OCI-LY7 (cell line): Measurements from ENCODE around the gene SNRPD2. TPM values are rescaled to one million over a fixed set of nuclear protein-coding genes. Genes with fewer than 3 reads are reported as not detected.

ENCODE experiments used
- Bru-seq: library from RNA; stranded (reverse); fragments of 400-500 nt; gene quantifications from one replicate; lab custom pipeline; 2021; lab: Mats Ljungman, UMichigan
- BruChase-seq, 2 experiments: library from RNA; stranded (reverse); fragments of 400-500 nt; gene quantifications; one replicate each; lab custom pipeline; 2021; lab: Mats Ljungman, UMichigan
- BruUV-seq: library from RNA; stranded (reverse); fragments of 400-500 nt; replicated peaks from 2 replicates; lab custom pipeline; 2021; lab: Mats Ljungman, UMichigan
- CTCF ChIA-PET: fragments of 300-600 bp; sonication (Branson Sonifier 250); formaldehyde crosslinking; loops from one replicate; lab custom pipeline; 2022; ENCODE audit warnings: antibody characterized with exemption; ENCODE audit not compliant: unreplicated experiment; lab: Charles Lee
- POLR2A ChIA-PET: fragments of 300-600 bp; sonication (Branson Sonifier 250); formaldehyde crosslinking; loops from one replicate; lab custom pipeline; 2022; ENCODE audit warnings: antibody characterized with exemption; lab: Charles Lee
- DNase-seq: peaks from one replicate; pipeline ENCODE4 v3.0.0-alpha.2; 2015; ENCODE audit warnings: low spot score
- H2AFZ ChIP-seq: fragments of 200-600 bp; sonication (generic), shearing (Covaris generic); 2 replicates; pipeline ENCODE4 v1.6.1; 2014; ENCODE audit warnings: mild to moderate bottlenecking, antibody characterized with exemption, low read length, moderate library complexity
- H3K27ac ChIP-seq: fragments of 200-600 bp; sonication (generic); 2 replicates; pipeline ENCODE4 v1.5.1; 2014; ENCODE audit warnings: mixed run types, low read depth, mild to moderate bottlenecking, moderate library complexity, low read length, inconsistent platforms; ENCODE audit not compliant: poor library complexity, severe bottlenecking
- H3K36me3 ChIP-seq: fragments of 200-600 bp; sonication (generic); 2 replicates; pipeline ENCODE4 v1.6.1; 2014; ENCODE audit warnings: mild to moderate bottlenecking, antibody characterized with exemption, low read length, moderate library complexity, mixed read lengths; ENCODE audit not compliant: insufficient read depth
- H3K4me1 ChIP-seq: fragments of 200-600 bp; sonication (generic); 2 replicates; pipeline ENCODE4 v1.5.1; 2014; ENCODE audit warnings: mild to moderate bottlenecking, low read length; ENCODE audit not compliant: insufficient read depth, poor library complexity, severe bottlenecking
- H3K4me2 ChIP-seq: fragments of 200-600 bp; sonication (generic); 2 replicates; pipeline ENCODE4 v1.6.1; 2014; ENCODE audit warnings: mild to moderate bottlenecking, low read length
- H3K4me3 ChIP-seq: fragments of 200-600 bp; sonication (generic); 2 replicates; pipeline ENCODE4 v1.5.1; 2014; ENCODE audit warnings: mild to moderate bottlenecking, low read depth, low read length; ENCODE audit not compliant: poor library complexity, severe bottlenecking
- H3K79me2 ChIP-seq: fragments of 200-600 bp; sonication (generic); 2 replicates; pipeline ENCODE4 v1.6.1; 2016; ENCODE audit warnings: low read depth, mild to moderate bottlenecking, low read length, moderate library complexity, mixed read lengths; ENCODE audit not compliant: insufficient read depth
- H3K9me2 ChIP-seq: fragments of 200-600 bp; sonication (generic); 2 replicates; pipeline ENCODE4 v1.6.1; 2016; ENCODE audit warnings: mild to moderate bottlenecking, low read length, mixed read lengths; ENCODE audit not compliant: insufficient read depth
- H3K9me3 ChIP-seq: fragments of 200-600 bp; sonication (generic); 2 replicates; pipeline ENCODE4 v1.6.1; 2014; ENCODE audit warnings: mild to moderate bottlenecking, mixed run types, low read length, mixed read lengths
- H4K20me1 ChIP-seq: fragments of 200-600 bp; sonication (generic); 2 replicates; pipeline ENCODE4 v1.6.1; 2014; ENCODE audit warnings: mild to moderate bottlenecking, antibody characterized with exemption, low read length, moderate library complexity, mixed read lengths; ENCODE audit not compliant: insufficient read depth
- EZH2phosphoT487 ChIP-seq: fragments of 200-600 bp; sonication (generic); IDR thresholded peaks from 2 replicates; pipeline ENCODE4 v1.6.1; 2018; ENCODE audit warnings: low read depth, borderline replicate concordance, mild to moderate bottlenecking, mixed run types, antibody characterized with exemption, low read length, moderate library complexity, mixed read lengths
- intact Hi-C: fragments of 100-400 bp; cut with micrococcal nuclease; formaldehyde crosslinking; loops from one replicate; pipeline ENCODE4 v1.10.0; 2022; ENCODE audit not compliant: unreplicated experiment
- long read RNA-seq: library from polyadenylated mRNA; stranded (forward); transcript quantifications from one replicate; pipeline ENCODE4 v2.0.0, GENCODE V29; 2022
- total RNA-seq, 2 experiments: library from RNA; depleted of rRNA in 1 of 2; stranded (reverse); fragments of >200 nt in 1 of 2; shearing (Covaris generic) in 1 of 2; gene quantifications; 2 replicates each; pipeline ENCODE4 v1.2.3, GENCODE V29; 2014 to 2022
- TF ChIP-seq, protein P1 (sequence below): fragments of 200-600 bp; sonication (generic); conservative IDR thresholded peaks from 2 replicates; pipeline ENCODE4 v1.5.1; 2014; ENCODE audit warnings: mild to moderate bottlenecking, antibody characterized with exemption, low read length, moderate library complexity, mixed read lengths

SNRPD2 gene
- 774 and 848 TPM in 2 replicates for total RNA-seq (2014; rRNA removed; shearing (Covaris generic))
- total RNA-seq (2022): 518 and 523 TPM in 2 replicates
- Bru-seq, nascent RNA: percentile 98 among the genes with signal in this experiment
- percentile 97 among the genes with signal in this experiment for BruChase-seq, experiment 1, labeled RNA remaining after a 6-hour chase
- percentile 94 among the genes with signal in this experiment for BruChase-seq, experiment 2, labeled RNA remaining after a 2-hour chase
- long read RNA-seq, transcript SNRPD2-201 (3 exons, 901 nt): major isoform, 277 of 288 reads
- long read RNA-seq, transcript SNRPD2-202 (4 exons, 615 nt): minor isoform, 5 of 288 reads
- long read RNA-seq, partial matches to known transcripts: 3 of 288 reads
- long read RNA-seq, other reads (novel, unspliced or antisense): 3 of 288 reads

DNA sequence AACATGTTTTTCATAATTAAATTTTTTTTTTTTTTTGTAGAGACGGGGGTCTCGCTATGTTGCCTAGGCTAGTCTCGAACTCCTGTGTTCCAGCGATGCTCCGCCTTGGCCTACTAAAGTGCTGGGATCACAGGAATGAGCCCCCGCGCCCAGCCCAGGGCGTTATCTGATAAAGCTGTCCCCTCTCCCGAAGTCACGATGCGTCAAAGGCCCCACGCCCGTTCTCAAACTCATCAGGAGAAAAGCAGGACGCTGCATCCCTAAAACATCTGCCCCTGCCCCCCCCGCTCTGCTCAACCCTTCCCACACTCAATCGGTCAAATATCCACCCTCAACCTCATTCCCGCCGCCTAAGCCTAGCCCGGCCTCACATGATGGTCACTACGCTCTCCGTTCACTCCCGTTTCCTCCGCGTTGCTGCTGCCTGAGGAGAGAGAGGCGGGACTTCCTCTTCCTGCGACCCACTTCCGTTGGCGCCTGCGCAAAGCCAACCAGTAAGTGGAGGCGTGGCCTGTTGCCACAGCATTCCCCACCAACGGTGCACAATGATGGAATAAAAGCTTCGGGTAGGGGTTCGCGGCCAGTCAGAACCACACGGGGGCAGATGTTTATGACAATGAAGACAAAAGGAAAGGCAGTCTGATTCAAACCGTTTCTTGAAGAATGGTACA, at the start of gene SNRPD2:
Gene SNRPD2 (minus strand): TSS at position 438 of the 671 bp plus-strand sequence. CDS start 65 bp downstream, at position 373.
- intact Hi-C loops: loop anchor here (1.0 to 5.0 kb wide), 2 partner anchors 16 to 81 kb away; no protein-coding TSS in a partner anchor

DNA sequence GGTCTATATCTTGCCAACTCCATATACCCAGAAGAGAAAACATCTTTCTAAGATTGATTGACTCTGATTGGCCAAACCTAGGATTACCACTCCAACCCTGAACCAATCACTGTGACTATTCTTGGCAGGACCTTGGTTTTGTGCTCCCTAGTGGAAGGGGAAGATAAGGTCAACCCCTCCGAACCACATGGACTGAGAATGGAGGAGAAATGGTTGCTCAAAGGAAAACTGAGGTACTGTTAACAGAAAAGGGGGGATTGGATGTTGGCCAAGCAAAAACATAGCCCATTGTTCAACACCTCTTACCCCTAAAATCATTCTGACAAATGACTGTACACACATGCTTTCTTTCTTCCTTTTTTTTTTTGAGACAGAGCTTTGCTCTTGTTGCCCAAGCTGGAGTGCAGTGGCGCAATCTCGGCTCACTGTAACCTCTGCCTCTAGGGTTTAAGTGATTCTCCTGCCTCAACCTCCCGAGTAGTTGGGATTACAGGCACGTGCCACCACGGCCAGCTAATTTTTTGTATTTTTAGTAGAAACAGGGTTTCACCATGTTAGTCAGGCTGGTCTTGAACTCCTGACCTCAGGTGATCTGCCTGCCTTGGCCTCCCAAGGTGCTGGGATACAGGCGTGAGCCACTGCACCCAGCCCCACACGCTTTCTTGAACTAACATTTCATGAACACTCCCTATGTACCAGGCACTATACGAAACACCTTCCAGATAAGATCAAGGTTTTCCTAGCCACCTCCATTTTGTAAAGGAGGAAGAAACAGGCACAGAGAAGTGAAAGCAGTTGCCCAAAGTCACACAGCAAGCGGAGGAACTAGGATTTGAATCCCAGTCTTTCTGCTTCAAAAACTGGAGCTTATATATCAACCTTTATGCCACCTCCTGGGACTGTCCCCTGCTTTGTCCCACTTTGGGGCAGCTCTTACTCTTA, 48.0 kb upstream of the SNRPD2 start:
- BruUV-seq: no TSS peak
- H3K9me2 ChIP-seq: no peaks in the 10 kb centered on the region
- H2AFZ ChIP-seq: peak overlapping the region; percentile 35; the same call in 1 of the 2 replicates
- no peaks in the 10 kb centered on the region for H3K36me3 ChIP-seq
- H3K9me3 ChIP-seq: no peaks in the 10 kb centered on the region
- TF ChIP-seq, protein P1, sequence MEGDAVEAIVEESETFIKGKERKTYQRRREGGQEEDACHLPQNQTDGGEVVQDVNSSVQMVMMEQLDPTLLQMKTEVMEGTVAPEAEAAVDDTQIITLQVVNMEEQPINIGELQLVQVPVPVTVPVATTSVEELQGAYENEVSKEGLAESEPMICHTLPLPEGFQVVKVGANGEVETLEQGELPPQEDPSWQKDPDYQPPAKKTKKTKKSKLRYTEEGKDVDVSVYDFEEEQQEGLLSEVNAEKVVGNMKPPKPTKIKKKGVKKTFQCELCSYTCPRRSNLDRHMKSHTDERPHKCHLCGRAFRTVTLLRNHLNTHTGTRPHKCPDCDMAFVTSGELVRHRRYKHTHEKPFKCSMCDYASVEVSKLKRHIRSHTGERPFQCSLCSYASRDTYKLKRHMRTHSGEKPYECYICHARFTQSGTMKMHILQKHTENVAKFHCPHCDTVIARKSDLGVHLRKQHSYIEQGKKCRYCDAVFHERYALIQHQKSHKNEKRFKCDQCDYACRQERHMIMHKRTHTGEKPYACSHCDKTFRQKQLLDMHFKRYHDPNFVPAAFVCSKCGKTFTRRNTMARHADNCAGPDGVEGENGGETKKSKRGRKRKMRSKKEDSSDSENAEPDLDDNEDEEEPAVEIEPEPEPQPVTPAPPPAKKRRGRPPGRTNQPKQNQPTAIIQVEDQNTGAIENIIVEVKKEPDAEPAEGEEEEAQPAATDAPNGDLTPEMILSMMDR: no peak
- no peak for TF ChIP-seq EZH2phosphoT487
- no peak overlapping the region for H3K4me2 ChIP-seq
- ChIA-PET POLR2A (interaction anchor here (0.6 kb wide), 1 partner anchor 834 kb away, joined by 3 read pairs; no protein-coding TSS in a partner anchor), CTCF (no interaction called here)
- no peak overlapping the region for H3K27ac ChIP-seq
- no peaks in the 10 kb centered on the region for H4K20me1 ChIP-seq
- intact Hi-C loops: no loop called here
- H3K79me2 ChIP-seq: no peaks in the 10 kb centered on the region
- no peak overlapping the region for H3K4me3 ChIP-seq
- no peak for DNase-seq
- H3K4me1 ChIP-seq: no peaks in the 10 kb centered on the region

More for the DNA sequence above, at the start of gene SNRPD2:
- CTCF ChIA-PET: interaction anchor here (0.6 to 1.3 kb wide), 5 partner anchors 14 to 133 kb away, joined by 3 to 5 read pairs (median 3); partner anchors contain the start of gene GIPR
- H3K4me3 ChIP-seq: peak within 1 kb of the TSS; percentile 93
- BruUV-seq: TSS peak; percentile 90
- H4K20me1 ChIP-seq: peaks cover 5% of the 10 kb centered on the region; the same call in 1 of the 2 replicates
- no peaks in the 10 kb centered on the region for H3K9me3 ChIP-seq
- H3K4me2 ChIP-seq: peak within 1 kb of the TSS; percentile 82
- peak within 1 kb of the TSS; percentile 72 for H3K27ac ChIP-seq
- peak; percentile 96 for DNase-seq
- POLR2A ChIA-PET: interaction anchor here (0.6 to 2.3 kb wide), 8 partner anchors 14 to 653 kb away, joined by 3 to 16 read pairs (median 4); partner anchors contain the start of gene CLASRP
- peak within 1 kb of the TSS; percentile 44; the same call in 1 of the 2 replicates for H2AFZ ChIP-seq
- H3K36me3 ChIP-seq: peaks cover 57% of the 10 kb centered on the region
- no peaks in the 10 kb centered on the region for H3K9me2 ChIP-seq
- H3K79me2 ChIP-seq: peaks cover 40% of the 10 kb centered on the region
- TF ChIP-seq EZH2phosphoT487: no peak
- TF ChIP-seq, protein P1: no peak
- H3K4me1 ChIP-seq: peaks cover 13% of the 10 kb centered on the region
